Mesenteric fat pad (tissue), 1 donor: ENCODE results near the gene CCPG1. TPM values are rescaled to one million over a fixed set of nuclear protein-coding genes. Genes with fewer than 3 reads are reported as not detected.

Experiments used
- DNase-seq: peaks from one replicate; pipeline ENCODE4 v3.0.0-alpha.2; 2020; ENCODE audit warnings: low spot score
- microRNA-seq: library from miRNA; unstranded; fragments of <30 nt; microRNA quantifications from one replicate; pipeline ENCODE4 v1.2.0, GENCODE V29; 2020; ENCODE audit warnings: borderline number of aligned reads
- total RNA-seq: library from RNA; stranded (reverse); fragmentation: NEBNext Ultra II Directional; extraction: Animal tissue kit (Norgen Biotek cat#: 25700); gene quantifications from one replicate; pipeline ENCODE4 v1.2.1, GENCODE V29; 2021
- donor health status: DM: yes; HTN: yes; CAD: no.

The CCPG1 gene
- total RNA-seq, 1 donor from 2014 or later, result 98.5 TPM

GRCh38 chr15:55319537-55320237, 88.5 kb downstream of the CCPG1 start:
- DNase-seq, result no peak

GRCh38 chr15:55318588-55319494, 89.3 kb downstream of the CCPG1 start, which contains the start of the genes PIGB and PIGBOS1:
PIGB (plus strand) TSS chr15:55319222; CDS start chr15:55319251, 29 bp downstream.
PIGBOS1 (minus strand) TSS chr15:55319123; CDS start chr15:55317792, 1,331 bp downstream.
- peak; percentile 94 for DNase-seq

Small RNA genes within 50 kb of the gene (microRNA-seq; reads per million reads assigned to microRNA genes)
- gene MIR628, result 63.2 reads per million, percentile 38 among the genes with 10 or more reads in this experiment

Other genes starting within 250 kb of the CCPG1 start
- gene RSL24D1, start 211.4 kb downstream of the CCPG1 start, total RNA-seq, result 61.8 TPM
- gene RAB27A, start 118.5 kb downstream of the CCPG1 start, total RNA-seq, result 26.8 TPM
- 10.1 TPM for gene PIGBOS1, start 89.2 kb downstream of the CCPG1 start, total RNA-seq
- gene PIGB, start 89.1 kb downstream of the CCPG1 start, total RNA-seq, result 14.4 TPM
- 1.3 TPM for gene PIERCE2, start 136 bp upstream of the CCPG1 start, total RNA-seq
- gene DNAAF4, start 99.9 kb upstream of the CCPG1 start, total RNA-seq, result 0.67 TPM
- gene PYGO1, start 180.0 kb upstream of the CCPG1 start, total RNA-seq, result 6.3 TPM